MCF 10A (cell line): ENCODE results near the gene ANKH. TPM values are rescaled to one million over a fixed set of nuclear protein-coding genes. Genes with fewer than 3 reads are reported as not detected.

Experiments used
- BruUV-seq: library from RNA; stranded (reverse); fragments of 400-500 nt; replicated peaks from 2 replicates; lab custom pipeline; 2021; lab: Mats Ljungman, UMichigan
- CTCF ChIA-PET: fragments of 300-600 bp; sonication (Branson Sonifier 250); formaldehyde crosslinking; extraction: SDS; loops from one replicate; lab custom pipeline; 2021; ENCODE audit warnings: antibody characterized with exemption, inconsistent platforms; lab: Yijun Ruan, JAX
- POLR2A ChIA-PET: fragments of 300-600, 350-650 bp; sonication (Branson Sonifier 250); formaldehyde crosslinking; extraction: SDS; loops from one replicate; lab custom pipeline; 2020; ENCODE audit warnings: antibody characterized with exemption, inconsistent platforms; lab: Yijun Ruan, JAX
- DNase-seq: peaks from one replicate; pipeline ENCODE4 v3.0.0-alpha.2; 2018; ENCODE audit not compliant: unreplicated experiment
- H3K27ac Mint-ChIP-seq: one replicate; pipeline ENCODE4 v1.8.0; 2022; ENCODE audit warnings: mild to moderate bottlenecking, low read depth, mixed read lengths; ENCODE audit not compliant: unreplicated experiment
- H3K27me3 Mint-ChIP-seq: one replicate; pipeline ENCODE4 v1.8.0; 2022; ENCODE audit warnings: mixed read lengths; ENCODE audit not compliant: insufficient read depth, unreplicated experiment
- H3K36me3 Mint-ChIP-seq: one replicate; pipeline ENCODE4 v1.8.0; 2022; ENCODE audit warnings: mild to moderate bottlenecking, moderate library complexity, mixed read lengths; ENCODE audit not compliant: insufficient read depth, unreplicated experiment
- H3K4me1 Mint-ChIP-seq: one replicate; pipeline ENCODE4 v1.8.0; 2022; ENCODE audit warnings: mixed read lengths; ENCODE audit not compliant: insufficient read depth, unreplicated experiment
- H3K4me3 Mint-ChIP-seq: one replicate; pipeline ENCODE4 v1.8.0; 2022; ENCODE audit warnings: mild to moderate bottlenecking, moderate library complexity, mixed read lengths; ENCODE audit not compliant: unreplicated experiment
- H3K9me3 Mint-ChIP-seq: one replicate; pipeline ENCODE4 v1.8.0; 2022; ENCODE audit warnings: mixed read lengths; ENCODE audit not compliant: unreplicated experiment
- intact Hi-C: fragments of 100-400 bp; cut with micrococcal nuclease; formaldehyde crosslinking; loops from 2 replicates; pipeline ENCODE4 v1.14.1; 2022
- total RNA-seq: library from RNA; stranded (reverse); gene quantifications from 2 replicates; pipeline ENCODE4 v1.2.3, GENCODE V29; 2022
- TF ChIP-seq, protein P1 (sequence below): fragments of 200-600 bp; IDR thresholded peaks from one replicate; pipeline ENCODE4 v1.8.0; 2022; ENCODE audit warnings: antibody characterized with exemption, mild to moderate bottlenecking; ENCODE audit not compliant: unreplicated experiment

Gene ANKH
- total RNA-seq, 1 experiment from 2014 or later, result 65.7 TPM

DNA sequence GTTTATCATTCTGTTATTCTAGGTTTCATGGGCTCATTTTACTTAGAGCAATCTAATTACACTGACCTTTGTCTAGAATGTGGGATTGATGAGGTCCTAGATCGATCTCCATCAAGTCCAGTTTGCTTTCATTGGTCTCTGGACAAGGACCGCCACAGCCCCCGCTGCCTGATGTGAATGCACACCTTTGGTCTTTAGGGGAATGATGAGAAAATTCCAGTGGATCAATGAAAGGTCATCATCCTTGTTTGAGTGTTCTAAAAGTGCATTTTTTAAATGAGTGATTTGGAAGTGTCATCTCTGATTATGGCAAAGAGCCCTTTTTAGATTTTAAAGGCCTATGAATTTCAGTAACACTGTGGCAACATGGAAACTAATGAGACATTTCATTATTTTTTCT is 2.2 kb upstream of the ANKH start:
- H3K27ac Mint-ChIP-seq, result no peak overlapping the region
- POLR2A ChIA-PET, result interaction anchor here (0.9 to 1.0 kb wide), 2 partner anchors 30 to 85 kb away, joined by 3 read pairs; no protein-coding TSS in a partner anchor

DNA sequence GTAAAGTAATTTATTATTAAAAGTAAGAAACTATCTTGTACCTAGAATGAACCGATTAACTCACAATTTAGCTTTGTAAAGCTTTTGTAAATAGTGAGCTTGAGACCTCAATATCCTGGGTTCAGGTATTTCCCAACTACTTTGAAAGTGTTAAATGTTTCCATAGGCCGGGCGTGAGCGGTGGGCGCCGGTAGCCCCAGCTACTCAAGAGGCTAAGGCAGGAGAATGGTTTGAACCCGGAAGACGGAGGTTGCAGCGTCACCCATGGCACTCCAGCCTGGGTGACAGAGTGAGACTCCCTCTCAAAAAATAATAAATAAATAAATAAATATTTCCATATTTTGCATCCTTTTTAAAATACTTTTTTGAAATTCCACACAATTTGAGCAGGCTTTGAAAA is 1.5 kb upstream of the ANKH start:
- ChIA-PET CTCF (interaction anchor here (0.6 to 1.2 kb wide), 6 partner anchors 8 to 214 kb away, joined by 3 to 6 read pairs (median 3); no protein-coding TSS in a partner anchor), POLR2A (interaction anchor here (0.6 to 1.1 kb wide), 6 partner anchors 11 to 136 kb away, joined by 3 to 8 read pairs (median 4); no protein-coding TSS in a partner anchor)
- no peak overlapping the region for H3K27ac Mint-ChIP-seq
- peaks cover 15% of the 10 kb centered on the region for H3K4me1 Mint-ChIP-seq
- no peak overlapping the region for H3K4me3 Mint-ChIP-seq
- no TSS peak for BruUV-seq
- TF ChIP-seq, protein P1, sequence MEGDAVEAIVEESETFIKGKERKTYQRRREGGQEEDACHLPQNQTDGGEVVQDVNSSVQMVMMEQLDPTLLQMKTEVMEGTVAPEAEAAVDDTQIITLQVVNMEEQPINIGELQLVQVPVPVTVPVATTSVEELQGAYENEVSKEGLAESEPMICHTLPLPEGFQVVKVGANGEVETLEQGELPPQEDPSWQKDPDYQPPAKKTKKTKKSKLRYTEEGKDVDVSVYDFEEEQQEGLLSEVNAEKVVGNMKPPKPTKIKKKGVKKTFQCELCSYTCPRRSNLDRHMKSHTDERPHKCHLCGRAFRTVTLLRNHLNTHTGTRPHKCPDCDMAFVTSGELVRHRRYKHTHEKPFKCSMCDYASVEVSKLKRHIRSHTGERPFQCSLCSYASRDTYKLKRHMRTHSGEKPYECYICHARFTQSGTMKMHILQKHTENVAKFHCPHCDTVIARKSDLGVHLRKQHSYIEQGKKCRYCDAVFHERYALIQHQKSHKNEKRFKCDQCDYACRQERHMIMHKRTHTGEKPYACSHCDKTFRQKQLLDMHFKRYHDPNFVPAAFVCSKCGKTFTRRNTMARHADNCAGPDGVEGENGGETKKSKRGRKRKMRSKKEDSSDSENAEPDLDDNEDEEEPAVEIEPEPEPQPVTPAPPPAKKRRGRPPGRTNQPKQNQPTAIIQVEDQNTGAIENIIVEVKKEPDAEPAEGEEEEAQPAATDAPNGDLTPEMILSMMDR, result no peak
- DNase-seq, result no peak
- intact Hi-C loops, result no loop called here
- H3K27me3 Mint-ChIP-seq, result no peaks in the 10 kb centered on the region
- H3K9me3 Mint-ChIP-seq, result no peaks in the 10 kb centered on the region
- H3K36me3 Mint-ChIP-seq, result peaks cover 6% of the 10 kb centered on the region

More for the DNA sequence above, 2.2 kb upstream of the ANKH start:
- BruUV-seq, result no TSS peak
- peaks cover 13% of the 10 kb centered on the region for H3K4me1 Mint-ChIP-seq
- H3K4me3 Mint-ChIP-seq, result no peak overlapping the region
- intact Hi-C loops, result no loop called here
- peaks cover 5% of the 10 kb centered on the region for H3K36me3 Mint-ChIP-seq
- H3K27me3 Mint-ChIP-seq, result no peaks in the 10 kb centered on the region
- CTCF ChIA-PET, result interaction anchor here (0.6 to 1.2 kb wide), 4 partner anchors 7 to 214 kb away, joined by 3 to 6 read pairs (median 3); no protein-coding TSS in a partner anchor
- TF ChIP-seq, protein P1, result no peak
- H3K9me3 Mint-ChIP-seq, result no peaks in the 10 kb centered on the region
- DNase-seq, result no peak

DNA sequence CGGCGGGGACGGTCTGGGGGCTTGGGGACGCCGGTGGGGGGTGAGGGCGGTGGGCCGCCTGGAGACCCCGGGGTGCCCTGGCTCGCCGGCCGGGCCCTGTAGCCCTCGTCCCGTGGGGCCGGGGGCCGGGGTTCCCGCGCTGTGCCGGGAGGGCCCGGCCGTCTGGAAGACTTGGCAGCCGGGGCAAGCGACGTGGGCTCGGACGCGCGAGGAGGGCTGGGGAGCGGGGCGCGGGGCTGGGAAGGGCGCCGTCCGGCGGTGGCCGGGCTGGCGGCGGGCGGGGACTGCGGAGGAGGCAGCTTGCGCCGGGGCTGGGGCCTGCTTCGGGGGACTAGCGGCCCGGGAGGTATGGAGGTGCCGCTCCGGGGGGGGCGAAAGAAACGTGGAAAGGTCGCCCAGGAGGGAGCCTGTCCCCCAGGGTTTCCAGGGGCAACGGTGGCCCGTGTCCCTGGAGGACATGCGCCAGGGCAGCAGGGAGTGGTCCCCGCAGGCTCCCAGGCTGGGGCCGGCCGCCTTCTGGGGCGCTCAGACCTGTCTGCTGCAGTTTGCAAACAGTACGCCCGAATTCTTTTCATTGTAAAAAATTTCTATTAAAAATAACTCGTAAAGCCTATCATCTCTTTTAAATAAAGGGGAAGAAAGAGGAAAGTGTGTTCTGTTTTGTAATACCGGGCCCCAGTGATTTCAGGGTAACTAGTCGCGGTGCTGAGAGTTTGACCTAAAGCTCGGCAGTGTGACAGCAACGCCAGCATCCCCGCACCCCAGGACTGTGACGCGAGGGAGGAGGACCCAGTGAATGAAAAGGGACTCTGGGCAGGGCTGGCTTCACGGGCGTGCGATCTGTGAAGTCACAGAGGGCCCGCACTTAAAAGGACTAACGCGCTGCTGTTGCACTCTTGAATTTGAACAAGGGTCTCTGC is 752 bp upstream of the ANKH start:
- ChIA-PET CTCF (interaction anchor here (0.6 to 1.6 kb wide), 8 partner anchors 52 to 1742 kb away, joined by 3 to 5 read pairs (median 3); no protein-coding TSS in a partner anchor), POLR2A (interaction anchor here (0.6 to 2.8 kb wide), 8 partner anchors 8 to 144 kb away, joined by 3 to 22 read pairs (median 4); no protein-coding TSS in a partner anchor)
- Mint-ChIP-seq H3K9me3 (no peaks in the 10 kb centered on the region), H3K4me3 (peak overlapping the region; percentile 80), H3K4me1 (peaks cover 15% of the 10 kb centered on the region), H3K27ac (peak overlapping the region; percentile 63), H3K27me3 (no peaks in the 10 kb centered on the region), H3K36me3 (peaks cover 6% of the 10 kb centered on the region)
- TF ChIP-seq, protein P1, result no peak
- intact Hi-C loops, result loop anchor here (1.0 kb wide), 1 partner anchor 131 kb away; no protein-coding TSS in a partner anchor
- BruUV-seq, result no TSS peak
- DNase-seq, result peak; percentile 27
